ENCODE results near the gene NEMP2.

DNA sequence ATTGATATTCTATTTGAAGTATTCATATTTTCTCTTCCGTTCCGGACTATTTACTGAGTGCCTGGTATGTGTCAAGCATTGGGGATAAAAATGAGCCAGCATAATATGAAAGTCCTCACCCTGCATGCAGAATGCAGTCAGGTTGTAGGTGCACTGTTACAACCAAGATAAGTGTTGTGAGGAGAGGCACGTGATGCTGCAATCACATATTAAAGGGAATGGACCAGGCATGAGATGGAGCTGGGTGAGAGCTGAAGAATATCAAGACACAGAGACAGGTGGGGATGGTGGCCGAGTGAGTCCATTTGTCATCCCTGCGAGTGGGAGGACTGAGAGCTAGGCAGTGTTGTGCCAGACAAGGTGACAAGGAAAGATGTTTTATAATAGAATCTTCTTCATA lies 74.0 kb downstream of the NEMP2 start:
- TF ChIP-seq, protein P1, sequence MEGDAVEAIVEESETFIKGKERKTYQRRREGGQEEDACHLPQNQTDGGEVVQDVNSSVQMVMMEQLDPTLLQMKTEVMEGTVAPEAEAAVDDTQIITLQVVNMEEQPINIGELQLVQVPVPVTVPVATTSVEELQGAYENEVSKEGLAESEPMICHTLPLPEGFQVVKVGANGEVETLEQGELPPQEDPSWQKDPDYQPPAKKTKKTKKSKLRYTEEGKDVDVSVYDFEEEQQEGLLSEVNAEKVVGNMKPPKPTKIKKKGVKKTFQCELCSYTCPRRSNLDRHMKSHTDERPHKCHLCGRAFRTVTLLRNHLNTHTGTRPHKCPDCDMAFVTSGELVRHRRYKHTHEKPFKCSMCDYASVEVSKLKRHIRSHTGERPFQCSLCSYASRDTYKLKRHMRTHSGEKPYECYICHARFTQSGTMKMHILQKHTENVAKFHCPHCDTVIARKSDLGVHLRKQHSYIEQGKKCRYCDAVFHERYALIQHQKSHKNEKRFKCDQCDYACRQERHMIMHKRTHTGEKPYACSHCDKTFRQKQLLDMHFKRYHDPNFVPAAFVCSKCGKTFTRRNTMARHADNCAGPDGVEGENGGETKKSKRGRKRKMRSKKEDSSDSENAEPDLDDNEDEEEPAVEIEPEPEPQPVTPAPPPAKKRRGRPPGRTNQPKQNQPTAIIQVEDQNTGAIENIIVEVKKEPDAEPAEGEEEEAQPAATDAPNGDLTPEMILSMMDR (conservative IDR thresholded peaks at IDR 0.05): no peak
- TF ChIP-seq EZH2 (IDR thresholded peaks at IDR 0.05; ENCODE audit: low read depth): no peak
